Sigmoid colon (tissue), 7 donors: Measurements from ENCODE around the gene LRP1. TPM values are rescaled to one million over a fixed set of nuclear protein-coding genes. Genes with fewer than 3 reads are reported as not detected.

Experiments used
- DNase-seq: peaks from one replicate; pipeline ENCODE4 v3.0.0-alpha.2; 2019
- H3K27ac ChIP-seq, 4 donors: fragments of 200-600 bp; sonication (generic); one replicate each; pipeline ENCODE4 v1.5.1; 2016 to 2019; ENCODE audit warnings: mild to moderate bottlenecking in 1 of 4
- H3K27me3 ChIP-seq, 3 donors: fragments of 200-600 bp; sonication (generic); one replicate each; pipeline ENCODE4 v1.5.1; 2019; ENCODE audit warnings: mild to moderate bottlenecking in 1 of 3
- H3K36me3 ChIP-seq, 4 donors: fragments of 200-600 bp; sonication (generic); one replicate each; pipeline ENCODE4 v1.5.1; 2016 to 2019
- H3K4me1 ChIP-seq, 4 donors: fragments of 200-600 bp; sonication (generic); one replicate each; pipeline ENCODE4 v1.5.1; 2017 to 2019
- H3K4me3 ChIP-seq, 4 donors: fragments of 200-600 bp; sonication (generic); one replicate each; pipeline ENCODE4 v1.5.1; 2017 to 2019; ENCODE audit warnings: mild to moderate bottlenecking in 2 of 4, moderate library complexity in 1 of 4
- H3K9me3 ChIP-seq, 4 donors: fragments of 200-600 bp in 3 of 4; sonication (generic) in 3 of 4; one replicate each; pipeline versions ENCODE4 v1.5.1 to v1.6.1; 2013 to 2019
- CTCF ChIP-seq, 4 experiments: fragments of 450-650 bp in 3 of 4; fragments of 200-600 bp in 1 of 4; IDR thresholded peaks; one replicate each; pipeline ENCODE4 v1.5.1; 2016 to 2019; ENCODE audit warnings: antibody characterized with exemption in 4 of 4, mild to moderate bottlenecking in 3 of 4, moderate library complexity in 2 of 4
- EP300 ChIP-seq, 4 donors: sonication (generic); formaldehyde crosslinking; IDR thresholded peaks; one replicate each; pipeline ENCODE4 v1.6.1; 2017; ENCODE audit warnings: antibody characterized with exemption in 4 of 4
- POLR2A ChIP-seq, 2 donors: fragments of 450-650 bp; IDR thresholded peaks; one replicate each; pipeline ENCODE4 v1.6.1; 2016; ENCODE audit warnings: antibody characterized with exemption in 2 of 2, mild to moderate bottlenecking in 2 of 2, moderate library complexity in 2 of 2
- POLR2AphosphoS5 ChIP-seq, 4 donors: sonication (generic); formaldehyde crosslinking; IDR thresholded peaks; one replicate each; pipeline ENCODE4 v1.6.1; 2017; ENCODE audit warnings: antibody characterized with exemption in 4 of 4
- WGBS, 2 donors: extraction: QIAGEN DNeasy Blood & Tissue Kit; methylation state at CpG; one replicate each; pipeline ENCODE4 v1.1.7; 2013; 5-methylcytosine and 5-hydroxymethylcytosine counted together
- intact Hi-C: fragments of 100-400 bp; cut with DNase I; formaldehyde crosslinking; loops from one replicate; pipeline ENCODE4 v1.15.1; 2023
- polyA plus RNA-seq, 3 donors: library from polyadenylated mRNA; stranded (reverse); fragments of 200-250 nt; gene quantifications; one replicate each; pipeline ENCODE4 v1.2.3, GENCODE V29; 2013
- total RNA-seq, 4 donors: library from RNA; depleted of rRNA; stranded (reverse); fragments of >200 nt; gene quantifications; one replicate each; pipeline ENCODE4 v1.1.0, GENCODE V29; 2016
- donor health status: healthy with polysubstance abuse.
- donor health status: Bipolar disorder and iron deficiency.
- donor health status: healthy.

LRP1 gene
- total and polyA plus RNA-seq, 7 donors = 11.4 to 262 (median 147) TPM

- peaks cover 0 to 76% (median 70%) of the 10 kb centered on the region in 4 donors for H3K4me1 ChIP-seq
- H3K36me3 ChIP-seq = no peaks in the 10 kb centered on the region
Observed at GRCh38 chr12:57130941-57131340, 2.7 kb downstream of the LRP1 start.

GRCh38 chr12:57131896-57132744, 3.8 kb downstream of the LRP1 start:
- TF ChIP-seq POLR2AphosphoS5 (IDR thresholded peaks at IDR 0.05) (no peak), EP300 (IDR thresholded peaks at IDR 0.05) (no peak), CTCF (IDR thresholded peaks at IDR 0.05) (no peak), POLR2A (IDR thresholded peaks at IDR 0.05) (no peak)
- intact Hi-C loops = no loop called here
- Histone ChIP-seq H3K4me1 (peaks cover 0 to 84% (median 71%) of the 10 kb centered on the region in 4 donors), H3K27me3 (no peaks in the 10 kb centered on the region), H3K4me3 (peak overlapping the region in 2 of 4 donors; percentile 71 to 89), H3K9me3 (no peaks in the 10 kb centered on the region), H3K27ac (peak overlapping the region; percentile 92 to 99 (median 98)), H3K36me3 (no peaks in the 10 kb centered on the region)
- DNase-seq = peak; percentile 57
- WGBS, 2 donors = 65 to 71% methylated on average over 9 of the region's 9 CpGs

More at GRCh38 chr12:57130941-57131340, 2.7 kb downstream of the LRP1 start:
- Histone ChIP-seq H3K4me3 (peak overlapping the region in 3 of 4 donors; percentile 71 to 93 (median 89)), H3K9me3 (no peaks in the 10 kb centered on the region), H3K27me3 (no peaks in the 10 kb centered on the region), H3K27ac (peak overlapping the region; percentile 92 to 99 (median 98))
- 61 to 66% methylated on average over 2 of the region's 2 CpGs for WGBS, 2 donors
- intact Hi-C loops = no loop called here
- TF ChIP-seq POLR2AphosphoS5 (IDR thresholded peaks at IDR 0.05) (no peak), POLR2A (IDR thresholded peaks at IDR 0.05) (no peak), EP300 (IDR thresholded peaks at IDR 0.05) (no peak), CTCF (IDR thresholded peaks at IDR 0.05) (no peak)
- DNase-seq = no peak

GRCh38 chr12:57133013-57133569, 4.8 kb downstream of the LRP1 start:
- peaks cover 0 to 89% (median 75%) of the 10 kb centered on the region in 4 donors for H3K4me1 ChIP-seq
- peak overlapping the region in 3 of 4 donors; percentile 11 to 71 (median 14) for H3K4me3 ChIP-seq

GRCh38 chr12:57133916-57134315, 5.6 kb downstream of the LRP1 start:
- WGBS, 2 donors = 74% methylated on average over 6 of the region's 6 CpGs
- Histone ChIP-seq H3K9me3 (no peaks in the 10 kb centered on the region), H3K4me1 (peaks cover 0 to 95% (median 82%) of the 10 kb centered on the region in 4 donors), H3K27ac (peak overlapping the region; percentile 92 to 99 (median 98)), H3K36me3 (peaks cover 0 to 8% (median 3%) of the 10 kb centered on the region in 4 donors), H3K27me3 (no peaks in the 10 kb centered on the region), H3K4me3 (no peak overlapping the region)
- intact Hi-C loops = no loop called here
- no peak for TF ChIP-seq POLR2A (IDR thresholded peaks at IDR 0.05)
- peak in 1 of 4 donors; percentile 28 for TF ChIP-seq POLR2AphosphoS5 (IDR thresholded peaks at IDR 0.05)
- no peak for TF ChIP-seq EP300 (IDR thresholded peaks at IDR 0.05)
- TF ChIP-seq CTCF (IDR thresholded peaks at IDR 0.05) = no peak
- DNase-seq = peak; percentile 74

More at GRCh38 chr12:57133013-57133569, 4.8 kb downstream of the LRP1 start:
- Histone ChIP-seq H3K27ac (peak overlapping the region; percentile 92 to 99 (median 98)), H3K27me3 (no peaks in the 10 kb centered on the region), H3K9me3 (no peaks in the 10 kb centered on the region), H3K36me3 (peaks cover 0 to under 1% (median 0%) of the 10 kb centered on the region in 4 donors)
- DNase-seq = no peak
- TF ChIP-seq CTCF (IDR thresholded peaks at IDR 0.05) (no peak), POLR2AphosphoS5 (IDR thresholded peaks at IDR 0.05) (no peak), EP300 (IDR thresholded peaks at IDR 0.05) (no peak), POLR2A (IDR thresholded peaks at IDR 0.05) (no peak)
- WGBS, 2 donors = 73 to 82% methylated on average over 4 of the region's 4 CpGs
- intact Hi-C loops = no loop called here
